Measurements from ENCODE around the gene RABGEF1. TPM values are rescaled to one million over a fixed set of nuclear protein-coding genes. Genes with fewer than 3 reads are reported as not detected.
"Not testable (repeated sequence)": the region's sequence is repeated elsewhere in the genome, so short reads cannot be mapped to it uniquely, and the experiment has no call there.

RABGEF1 gene
- total RNA-seq, 3 donors from 2014 or later (not counting 1 experiment from before 2014, with no cell fraction given) = 26.1 to 38.1 (median 31.7) TPM

DNA sequence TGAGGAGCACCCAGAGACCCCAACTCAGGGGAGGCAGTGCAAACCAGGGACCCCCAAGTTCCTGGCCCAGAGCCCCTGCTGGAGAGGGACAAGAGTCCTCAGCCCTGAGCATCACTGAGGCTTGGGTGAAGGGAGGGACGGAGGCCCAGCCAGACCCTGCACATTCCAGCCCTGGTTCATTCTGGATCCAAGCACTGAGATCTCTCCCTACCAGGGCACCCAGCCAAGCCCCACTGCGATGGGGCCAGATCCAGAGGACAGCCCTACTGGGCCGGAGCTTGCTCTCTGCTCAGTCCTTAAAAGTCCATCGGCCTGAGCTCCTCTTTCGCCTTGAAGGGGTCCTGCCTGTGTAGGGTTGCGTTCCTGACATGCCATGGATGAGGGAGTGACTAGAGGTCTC, 40.5 kb upstream of the RABGEF1 start:
- H3K27me3 Mint-ChIP-seq (ENCODE audit: low read depth in 2 of 2) = no peaks in the 10 kb centered on the region
- no peak overlapping the region for H3K27ac ChIP-seq (ENCODE audit: low read length)
- H3K4me3 ChIP-seq (ENCODE audit: low read length) = no peak overlapping the region
- no peak overlapping the region for H3K4me3 Mint-ChIP-seq
- no peaks in the 10 kb centered on the region for H3K9me3 ChIP-seq (ENCODE audit: control insufficient read depth, insufficient read depth, low read length)
- H3K4me1 Mint-ChIP-seq = peaks cover 0 to under 1% of the 10 kb centered on the region in 2 donors
- H3K27me3 ChIP-seq (ENCODE audit: control insufficient read depth, insufficient read depth, low read length) = no peaks in the 10 kb centered on the region
- TF ChIP-seq, protein P1, sequence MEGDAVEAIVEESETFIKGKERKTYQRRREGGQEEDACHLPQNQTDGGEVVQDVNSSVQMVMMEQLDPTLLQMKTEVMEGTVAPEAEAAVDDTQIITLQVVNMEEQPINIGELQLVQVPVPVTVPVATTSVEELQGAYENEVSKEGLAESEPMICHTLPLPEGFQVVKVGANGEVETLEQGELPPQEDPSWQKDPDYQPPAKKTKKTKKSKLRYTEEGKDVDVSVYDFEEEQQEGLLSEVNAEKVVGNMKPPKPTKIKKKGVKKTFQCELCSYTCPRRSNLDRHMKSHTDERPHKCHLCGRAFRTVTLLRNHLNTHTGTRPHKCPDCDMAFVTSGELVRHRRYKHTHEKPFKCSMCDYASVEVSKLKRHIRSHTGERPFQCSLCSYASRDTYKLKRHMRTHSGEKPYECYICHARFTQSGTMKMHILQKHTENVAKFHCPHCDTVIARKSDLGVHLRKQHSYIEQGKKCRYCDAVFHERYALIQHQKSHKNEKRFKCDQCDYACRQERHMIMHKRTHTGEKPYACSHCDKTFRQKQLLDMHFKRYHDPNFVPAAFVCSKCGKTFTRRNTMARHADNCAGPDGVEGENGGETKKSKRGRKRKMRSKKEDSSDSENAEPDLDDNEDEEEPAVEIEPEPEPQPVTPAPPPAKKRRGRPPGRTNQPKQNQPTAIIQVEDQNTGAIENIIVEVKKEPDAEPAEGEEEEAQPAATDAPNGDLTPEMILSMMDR (IDR thresholded peaks at IDR 0.05) = no peak
- DNase-seq (no peak), ATAC-seq (no peak)
- no peaks in the 10 kb centered on the region for H3K4me1 ChIP-seq (ENCODE audit: control insufficient read depth, insufficient read depth, low read length)
- no peaks in the 10 kb centered on the region for H3K36me3 ChIP-seq (ENCODE audit: control insufficient read depth, insufficient read depth, low read length)
- H3K9me3 Mint-ChIP-seq = no peaks in the 10 kb centered on the region
- intact Hi-C loops (cut with micrococcal nuclease) = no loop called here
- H3K36me3 Mint-ChIP-seq = no peaks in the 10 kb centered on the region
- WGBS (ENCODE audit: insufficient coverage) = 95% methylated on average over 6 of the region's 6 CpGs
- H3K27ac Mint-ChIP-seq = no peak overlapping the region

DNA sequence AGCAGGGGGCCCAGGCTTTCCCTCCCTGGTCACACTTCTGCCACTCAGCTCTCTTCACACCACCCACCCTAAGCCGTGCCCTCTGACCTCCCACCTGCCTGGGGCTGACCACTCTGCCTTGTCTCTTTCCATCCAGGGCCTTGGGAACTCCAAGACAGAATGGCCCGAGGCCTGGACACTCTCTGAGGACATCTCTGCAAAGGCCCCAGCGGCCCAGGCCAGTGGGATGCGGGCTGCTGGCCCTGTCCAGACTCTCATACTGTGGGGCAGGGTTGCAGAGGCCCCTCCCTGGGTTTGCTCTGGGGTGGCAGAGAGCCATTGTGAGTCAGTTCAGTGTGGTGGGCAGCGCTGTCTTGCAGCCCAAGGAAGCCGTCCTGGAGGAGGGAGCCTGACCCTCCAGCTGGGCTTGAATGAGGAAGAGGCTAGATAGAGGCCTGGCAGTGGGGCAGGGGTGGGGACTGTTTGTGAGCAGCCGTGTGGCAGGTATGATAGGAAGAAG, 39.9 kb upstream of the RABGEF1 start:
- no peaks in the 10 kb centered on the region for H3K27me3 ChIP-seq (ENCODE audit: control insufficient read depth, insufficient read depth, low read length)
- DNase-seq (no peak), ATAC-seq (no peak)
- H3K4me1 ChIP-seq (ENCODE audit: control insufficient read depth, insufficient read depth, low read length) = no peaks in the 10 kb centered on the region
- H3K27ac Mint-ChIP-seq = no peak overlapping the region
- H3K9me3 ChIP-seq (ENCODE audit: control insufficient read depth, insufficient read depth, low read length) = no peaks in the 10 kb centered on the region
- H3K4me3 Mint-ChIP-seq = no peak overlapping the region
- no peaks in the 10 kb centered on the region for H3K36me3 Mint-ChIP-seq
- H3K9me3 Mint-ChIP-seq = no peaks in the 10 kb centered on the region
- no peak overlapping the region for H3K27ac ChIP-seq (ENCODE audit: low read length)
- intact Hi-C loops (cut with micrococcal nuclease) = no loop called here
- 94% methylated on average over 7 of the region's 7 CpGs for WGBS (ENCODE audit: insufficient coverage)
- H3K4me1 Mint-ChIP-seq = peaks cover 0 to 5% of the 10 kb centered on the region in 2 donors
- no peaks in the 10 kb centered on the region for H3K36me3 ChIP-seq (ENCODE audit: control insufficient read depth, insufficient read depth, low read length)
- TF ChIP-seq, protein P1 (IDR thresholded peaks at IDR 0.05) = no peak
- H3K27me3 Mint-ChIP-seq (ENCODE audit: low read depth in 2 of 2) = no peaks in the 10 kb centered on the region
- H3K4me3 ChIP-seq (ENCODE audit: low read length) = no peak overlapping the region

DNA sequence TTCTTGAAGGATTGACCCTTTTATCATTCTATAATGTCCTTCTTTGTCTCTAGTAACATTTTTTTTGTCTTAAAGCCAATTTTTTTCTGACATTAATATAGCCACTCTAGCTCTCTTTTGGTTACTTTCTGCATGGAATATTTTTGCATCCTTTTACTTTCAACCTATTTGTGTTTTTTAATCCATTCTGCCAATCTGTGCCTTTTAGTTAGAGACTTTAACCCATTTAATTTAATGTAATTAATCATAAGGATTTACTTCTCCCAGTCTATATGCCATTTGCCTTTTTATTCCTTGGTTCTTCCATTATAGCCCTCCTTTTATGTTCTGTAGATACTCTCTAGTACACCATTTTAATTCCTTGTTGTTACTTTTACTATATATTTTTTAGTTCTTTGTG, 32.7 kb upstream of the RABGEF1 start:
- ATAC-seq (no peak), DNase-seq (no peak)
- H3K36me3 Mint-ChIP-seq = peaks cover 9% of the 10 kb centered on the region
- intact Hi-C loops (cut with micrococcal nuclease) = no loop called here
- no peaks in the 10 kb centered on the region for H3K4me1 ChIP-seq (ENCODE audit: control insufficient read depth, insufficient read depth, low read length)
- H3K27ac Mint-ChIP-seq = no peak overlapping the region
- no peaks in the 10 kb centered on the region for H3K27me3 ChIP-seq (ENCODE audit: control insufficient read depth, insufficient read depth, low read length)
- no peak overlapping the region for H3K4me3 ChIP-seq (ENCODE audit: low read length)
- H3K9me3 Mint-ChIP-seq = peaks cover 0 to 5% of the 10 kb centered on the region in 2 donors
- TF ChIP-seq, protein P1 (IDR thresholded peaks at IDR 0.05) = no peak
- H3K36me3 ChIP-seq (ENCODE audit: control insufficient read depth, insufficient read depth, low read length) = no peaks in the 10 kb centered on the region
- peaks cover 0 to 5% of the 10 kb centered on the region in 2 donors for H3K4me1 Mint-ChIP-seq
- H3K27me3 Mint-ChIP-seq (ENCODE audit: low read depth in 2 of 2) = no peaks in the 10 kb centered on the region
- no peak overlapping the region for H3K27ac ChIP-seq (ENCODE audit: low read length)
- H3K4me3 Mint-ChIP-seq = no peak overlapping the region
- H3K9me3 ChIP-seq (ENCODE audit: control insufficient read depth, insufficient read depth, low read length) = peaks cover 2% of the 10 kb centered on the region

DNA sequence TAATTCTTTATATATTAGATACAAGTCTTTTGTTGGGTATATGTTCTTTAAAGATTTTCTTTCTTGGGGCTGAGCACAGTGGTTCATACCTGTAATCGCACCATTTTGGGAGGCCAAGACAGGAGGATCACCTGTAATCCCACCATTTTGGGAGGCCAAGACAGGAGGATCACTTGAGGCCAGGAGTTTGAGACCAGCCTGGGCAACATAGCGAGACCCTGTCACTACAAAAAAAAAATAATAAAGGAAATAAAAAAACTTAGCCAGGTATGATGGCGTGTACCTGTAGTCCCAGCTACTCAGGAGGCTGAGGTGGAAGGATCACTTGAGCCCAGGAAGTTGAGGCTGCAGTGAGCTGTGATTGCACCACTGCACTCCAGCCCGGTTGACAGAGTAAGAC, 29.8 kb upstream of the RABGEF1 start:
- H3K36me3 ChIP-seq (ENCODE audit: control insufficient read depth, insufficient read depth, low read length); H3K4me3 ChIP-seq (ENCODE audit: low read length); DNase-seq; H3K27me3 Mint-ChIP-seq (ENCODE audit: low read depth in 2 of 2); H3K4me1 Mint-ChIP-seq; H3K27ac ChIP-seq (ENCODE audit: low read length); intact Hi-C loops (cut with micrococcal nuclease); ATAC-seq; H3K27ac Mint-ChIP-seq; H3K27me3 ChIP-seq (ENCODE audit: control insufficient read depth, insufficient read depth, low read length); H3K4me3 Mint-ChIP-seq; H3K4me1 ChIP-seq (ENCODE audit: control insufficient read depth, insufficient read depth, low read length); H3K9me3 ChIP-seq (ENCODE audit: control insufficient read depth, insufficient read depth, low read length): not testable (repeated sequence)
- H3K36me3 Mint-ChIP-seq = peaks cover 32% of the 10 kb centered on the region
- peaks cover 2 to 11% of the 10 kb centered on the region in 2 donors for H3K9me3 Mint-ChIP-seq
- 96% methylated on average over 2 of the region's 4 CpGs for WGBS (ENCODE audit: insufficient coverage)

All from natural killer cell (primary cell).